ENCODE measurements around the gene MYL4. TPM values are rescaled to one million over a fixed set of nuclear protein-coding genes. Genes with fewer than 3 reads are reported as not detected.

Gene MYL4
- total RNA-seq, 1 donor from 2014 or later = 7.6 TPM

- Mint-ChIP-seq H3K4me3 (ENCODE audit: unreplicated experiment) (no peak overlapping the region), H3K27ac (ENCODE audit: unreplicated experiment) (no peak overlapping the region), H3K36me3 (ENCODE audit: unreplicated experiment) (peaks cover 6% of the 10 kb centered on the region), H3K4me1 (ENCODE audit: low read depth, unreplicated experiment) (peaks cover 4% of the 10 kb centered on the region), H3K9me3 (ENCODE audit: unreplicated experiment) (no peaks in the 10 kb centered on the region), H3K27me3 (ENCODE audit: unreplicated experiment) (peaks cover 9% of the 10 kb centered on the region)
- DNase-seq = no peak
- TF ChIP-seq CTCF (IDR thresholded peaks at IDR 0.05; ENCODE audit: partially characterized antibody, unreplicated experiment) = no peak
These were observed 15.1 kb upstream of the MYL4 start for GRCh38 chr17:47193931-47194511.

- no peak for TF ChIP-seq CTCF (IDR thresholded peaks at IDR 0.05; ENCODE audit: partially characterized antibody, unreplicated experiment)
- peaks cover 6% of the 10 kb centered on the region for H3K36me3 Mint-ChIP-seq (ENCODE audit: unreplicated experiment)
- no peaks in the 10 kb centered on the region for H3K9me3 Mint-ChIP-seq (ENCODE audit: unreplicated experiment)
- no peak for DNase-seq
- H3K27me3 Mint-ChIP-seq (ENCODE audit: unreplicated experiment) = peaks cover 4% of the 10 kb centered on the region
- peaks cover 4% of the 10 kb centered on the region for H3K4me1 Mint-ChIP-seq (ENCODE audit: low read depth, unreplicated experiment)
- no peak overlapping the region for H3K27ac Mint-ChIP-seq (ENCODE audit: unreplicated experiment)
- H3K4me3 Mint-ChIP-seq (ENCODE audit: unreplicated experiment) = no peak overlapping the region
These were observed 11.3 kb upstream of the MYL4 start for GRCh38 chr17:47197821-47198220.

GRCh38 chr17:47199627-47200324 is 9.4 kb upstream of the MYL4 start:
- Mint-ChIP-seq H3K4me3 (ENCODE audit: unreplicated experiment) (no peak overlapping the region), H3K4me1 (ENCODE audit: low read depth, unreplicated experiment) (peaks cover 6% of the 10 kb centered on the region), H3K36me3 (ENCODE audit: unreplicated experiment) (peaks cover 6% of the 10 kb centered on the region), H3K9me3 (ENCODE audit: unreplicated experiment) (no peaks in the 10 kb centered on the region), H3K27ac (ENCODE audit: unreplicated experiment) (no peak overlapping the region), H3K27me3 (ENCODE audit: unreplicated experiment) (no peaks in the 10 kb centered on the region)
- no peak for DNase-seq
- TF ChIP-seq CTCF (IDR thresholded peaks at IDR 0.05; ENCODE audit: partially characterized antibody, unreplicated experiment) = no peak

- Mint-ChIP-seq H3K4me3 (ENCODE audit: unreplicated experiment) (no peak overlapping the region), H3K9me3 (ENCODE audit: unreplicated experiment) (no peaks in the 10 kb centered on the region), H3K4me1 (ENCODE audit: low read depth, unreplicated experiment) (peaks cover 11% of the 10 kb centered on the region), H3K27me3 (ENCODE audit: unreplicated experiment) (no peaks in the 10 kb centered on the region), H3K36me3 (ENCODE audit: unreplicated experiment) (peaks cover 6% of the 10 kb centered on the region), H3K27ac (ENCODE audit: unreplicated experiment) (no peak overlapping the region)
- no peak for DNase-seq
- TF ChIP-seq CTCF (IDR thresholded peaks at IDR 0.05; ENCODE audit: partially characterized antibody, unreplicated experiment) = no peak
These were observed 8.9 kb upstream of the MYL4 start for GRCh38 chr17:47200325-47200664.

GRCh38 chr17:47201166-47201565 is 8.0 kb upstream of the MYL4 start:
- no peaks in the 10 kb centered on the region for H3K27me3 Mint-ChIP-seq (ENCODE audit: unreplicated experiment)
- no peak overlapping the region for H3K27ac Mint-ChIP-seq (ENCODE audit: unreplicated experiment)
- peaks cover 2% of the 10 kb centered on the region for H3K9me3 Mint-ChIP-seq (ENCODE audit: unreplicated experiment)
- no peak for DNase-seq
- H3K36me3 Mint-ChIP-seq (ENCODE audit: unreplicated experiment) = no peaks in the 10 kb centered on the region
- peaks cover 15% of the 10 kb centered on the region for H3K4me1 Mint-ChIP-seq (ENCODE audit: low read depth, unreplicated experiment)
- H3K4me3 Mint-ChIP-seq (ENCODE audit: unreplicated experiment) = no peak overlapping the region
- TF ChIP-seq CTCF (IDR thresholded peaks at IDR 0.05; ENCODE audit: partially characterized antibody, unreplicated experiment) = no peak

All from glutamatergic neuron (in vitro differentiated cells).